ENCODE results near the gene EDEM2.
"Not testable (repeated sequence)": the region's sequence is repeated elsewhere in the genome, so short reads cannot be mapped to it uniquely, and the experiment has no call there.

The EDEM2 gene

GRCh38 chr20:35173576-35174192 lies 26.5 kb upstream of the EDEM2 start:
- TF ChIP-seq, protein P1, sequence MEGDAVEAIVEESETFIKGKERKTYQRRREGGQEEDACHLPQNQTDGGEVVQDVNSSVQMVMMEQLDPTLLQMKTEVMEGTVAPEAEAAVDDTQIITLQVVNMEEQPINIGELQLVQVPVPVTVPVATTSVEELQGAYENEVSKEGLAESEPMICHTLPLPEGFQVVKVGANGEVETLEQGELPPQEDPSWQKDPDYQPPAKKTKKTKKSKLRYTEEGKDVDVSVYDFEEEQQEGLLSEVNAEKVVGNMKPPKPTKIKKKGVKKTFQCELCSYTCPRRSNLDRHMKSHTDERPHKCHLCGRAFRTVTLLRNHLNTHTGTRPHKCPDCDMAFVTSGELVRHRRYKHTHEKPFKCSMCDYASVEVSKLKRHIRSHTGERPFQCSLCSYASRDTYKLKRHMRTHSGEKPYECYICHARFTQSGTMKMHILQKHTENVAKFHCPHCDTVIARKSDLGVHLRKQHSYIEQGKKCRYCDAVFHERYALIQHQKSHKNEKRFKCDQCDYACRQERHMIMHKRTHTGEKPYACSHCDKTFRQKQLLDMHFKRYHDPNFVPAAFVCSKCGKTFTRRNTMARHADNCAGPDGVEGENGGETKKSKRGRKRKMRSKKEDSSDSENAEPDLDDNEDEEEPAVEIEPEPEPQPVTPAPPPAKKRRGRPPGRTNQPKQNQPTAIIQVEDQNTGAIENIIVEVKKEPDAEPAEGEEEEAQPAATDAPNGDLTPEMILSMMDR (IDR thresholded peaks at IDR 0.05; ENCODE audit: insufficient read depth, low read depth, low read length, missing control alignments): no peak
- DNase-seq (ENCODE audit: low read depth): no peak
- no peak overlapping the region for H3K4me3 ChIP-seq (ENCODE audit: low read length)

- peak overlapping the region; percentile 55 for H3K4me3 ChIP-seq (ENCODE audit: low read length)
Observed at GRCh38 chr20:35172434-35172806, 25.3 kb upstream of the EDEM2 start.

DNA sequence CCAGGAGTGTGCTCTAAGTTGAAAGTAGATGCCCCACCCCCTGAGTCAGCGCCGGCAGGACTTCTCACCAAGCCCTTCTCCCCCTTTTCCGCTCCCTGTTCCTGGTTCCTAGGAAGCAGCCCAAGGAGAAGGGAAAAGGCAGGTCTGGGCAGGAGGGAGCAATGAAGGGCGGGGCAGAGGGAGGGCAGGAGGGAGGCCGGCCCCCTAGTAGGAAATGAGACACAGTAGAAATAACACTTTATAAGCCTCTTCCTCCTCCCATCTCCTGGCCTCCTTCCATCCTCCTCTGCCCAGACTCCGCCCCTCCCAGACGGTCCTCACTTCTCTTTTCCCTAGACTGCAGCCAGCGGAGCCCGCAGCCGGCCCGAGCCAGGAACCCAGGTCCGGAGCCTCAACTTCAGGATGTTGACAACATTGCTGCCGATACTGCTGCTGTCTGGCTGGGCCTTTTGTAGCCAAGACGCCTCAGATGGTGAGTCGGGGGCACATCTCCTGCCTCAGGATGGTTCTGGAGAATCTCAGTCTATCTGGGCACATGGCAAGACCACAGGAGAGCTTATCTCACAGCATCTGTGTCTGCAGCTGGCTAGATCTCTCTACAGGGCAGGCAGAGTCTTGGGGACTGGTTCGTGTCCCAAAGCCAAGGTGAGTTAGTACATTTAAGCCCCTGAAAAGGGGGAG lies 24.8 kb upstream of the EDEM2 start, which contains the start of gene PROCR:
PROCR (plus strand) TSS at position 320 of the 681 bp plus-strand sequence; CDS start at position 403, 83 bp downstream.
- H3K4me3 ChIP-seq (ENCODE audit: low read length): peak within 1 kb of the TSS; percentile 55
- DNase-seq (ENCODE audit: low read depth): peak; percentile 100
- TF ChIP-seq, protein P1 (IDR thresholded peaks at IDR 0.05; ENCODE audit: insufficient read depth, low read depth, low read length, missing control alignments): no peak

More at GRCh38 chr20:35172434-35172806, 25.3 kb upstream of the EDEM2 start:
- DNase-seq (ENCODE audit: low read depth): no peak
- TF ChIP-seq, protein P1 (IDR thresholded peaks at IDR 0.05; ENCODE audit: insufficient read depth, low read depth, low read length, missing control alignments): no peak

- H3K4me3 ChIP-seq (ENCODE audit: low read length): no peak overlapping the region
- no peak for DNase-seq (ENCODE audit: low read depth)
- TF ChIP-seq, protein P1 (IDR thresholded peaks at IDR 0.05; ENCODE audit: insufficient read depth, low read depth, low read length, missing control alignments): no peak
Observed at GRCh38 chr20:35171438-35171752, 24.3 kb upstream of the EDEM2 start.

- not testable (repeated sequence) for DNase-seq (ENCODE audit: low read depth)
Observed at GRCh38 chr20:35168701-35169409, 21.7 kb upstream of the EDEM2 start.

DNA sequence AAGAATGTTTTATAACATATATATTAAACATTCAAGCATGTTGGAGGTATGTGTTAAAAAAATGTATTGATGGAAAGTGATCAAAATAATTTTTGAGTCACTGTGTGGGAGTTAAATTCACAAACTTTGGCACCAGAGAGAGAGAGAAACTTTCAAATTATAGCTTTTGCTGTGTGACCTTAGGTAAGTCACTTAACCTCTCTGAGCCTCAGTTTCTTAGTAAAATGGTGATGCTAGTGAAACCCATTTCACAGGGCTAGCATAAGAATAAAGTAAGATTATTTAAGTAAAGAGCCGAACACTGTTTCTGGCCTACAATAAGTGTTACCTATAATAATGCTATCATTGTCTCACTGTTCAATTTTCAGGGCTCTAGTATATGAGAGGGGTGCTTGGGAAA lies 20.7 kb upstream of the EDEM2 start:
- no peak for DNase-seq (ENCODE audit: low read depth)
- TF ChIP-seq, protein P1 (IDR thresholded peaks at IDR 0.05; ENCODE audit: insufficient read depth, low read depth, low read length, missing control alignments): no peak
- H3K4me3 ChIP-seq (ENCODE audit: low read length): no peak overlapping the region

More at GRCh38 chr20:35168701-35169409, 21.7 kb upstream of the EDEM2 start:
- H3K4me3 ChIP-seq (ENCODE audit: low read length): not testable (repeated sequence)

GRCh38 chr20:35166242-35166830 lies 19.2 kb upstream of the EDEM2 start:
- TF ChIP-seq, protein P1 (IDR thresholded peaks at IDR 0.05; ENCODE audit: insufficient read depth, low read depth, low read length, missing control alignments): no peak

More at GRCh38 chr20:35166242-35166830, 19.2 kb upstream of the EDEM2 start:
- no peak for DNase-seq (ENCODE audit: low read depth)
- no peak overlapping the region for H3K4me3 ChIP-seq (ENCODE audit: low read length)
